ENCODE results near the gene DEPDC7.
A peak's percentile ranks its signal among the peaks of the same experiment; 100 is the strongest.
"Not testable (repeated sequence)": the region's sequence is repeated elsewhere in the genome, so short reads cannot be mapped to it uniquely, and the experiment has no call there.

Gene DEPDC7

DNA sequence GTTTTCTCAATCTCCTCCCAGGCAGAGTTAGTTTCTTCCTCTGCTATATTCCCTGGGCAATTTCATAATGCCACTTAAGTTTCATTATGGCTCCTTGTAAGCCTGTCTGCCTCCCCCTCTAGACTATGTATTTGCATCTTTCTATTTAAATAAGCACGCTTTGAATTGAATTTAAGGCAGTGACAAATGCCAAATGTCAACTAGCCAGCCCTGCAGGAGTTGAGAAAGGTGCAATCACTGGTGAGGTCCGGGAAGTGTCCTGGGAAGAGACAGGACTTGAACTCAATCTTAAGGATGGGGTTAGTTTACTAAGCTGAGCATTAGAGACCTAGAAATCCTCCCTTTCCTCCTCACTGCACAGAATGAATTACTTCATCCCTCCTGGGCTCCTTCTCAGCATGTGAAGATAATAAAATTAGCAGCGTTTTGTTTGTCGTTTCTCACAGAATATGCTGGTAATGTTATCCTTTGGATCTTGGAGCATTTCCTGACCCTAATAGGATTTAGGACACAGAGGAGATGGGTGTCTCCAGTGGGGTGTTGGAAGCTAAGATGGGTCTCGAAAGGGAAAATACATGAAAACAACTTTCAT lies 25.3 kb downstream of the DEPDC7 start:
- Histone ChIP-seq H3K9ac (ENCODE audit: low read length in 2 of 2) (peak overlapping the region; percentile 74 to 96), H3K27me3 (ENCODE audit: control insufficient read depth in 1 of 2, insufficient read depth in 2 of 2, low read length in 2 of 2) (no peaks in the 10 kb centered on the region), H3K4me1 (ENCODE audit: control insufficient read depth, insufficient read depth, low read length) (peaks cover 10% of the 10 kb centered on the region), H3K36me3 (ENCODE audit: control insufficient read depth in 2 of 2, insufficient read depth in 2 of 2, low read length in 2 of 2) (peaks cover 4 to 5% of the 10 kb centered on the region in 2 donors), H3K4me3 (ENCODE audit: low read length in 2 of 2) (peak overlapping the region; percentile 68 to 92), H3K9me3 (ENCODE audit: control insufficient read depth in 2 of 2, low read length in 2 of 2) (no peaks in the 10 kb centered on the region), H3K27ac (ENCODE audit: low read length) (peak overlapping the region; percentile 97)

DNA sequence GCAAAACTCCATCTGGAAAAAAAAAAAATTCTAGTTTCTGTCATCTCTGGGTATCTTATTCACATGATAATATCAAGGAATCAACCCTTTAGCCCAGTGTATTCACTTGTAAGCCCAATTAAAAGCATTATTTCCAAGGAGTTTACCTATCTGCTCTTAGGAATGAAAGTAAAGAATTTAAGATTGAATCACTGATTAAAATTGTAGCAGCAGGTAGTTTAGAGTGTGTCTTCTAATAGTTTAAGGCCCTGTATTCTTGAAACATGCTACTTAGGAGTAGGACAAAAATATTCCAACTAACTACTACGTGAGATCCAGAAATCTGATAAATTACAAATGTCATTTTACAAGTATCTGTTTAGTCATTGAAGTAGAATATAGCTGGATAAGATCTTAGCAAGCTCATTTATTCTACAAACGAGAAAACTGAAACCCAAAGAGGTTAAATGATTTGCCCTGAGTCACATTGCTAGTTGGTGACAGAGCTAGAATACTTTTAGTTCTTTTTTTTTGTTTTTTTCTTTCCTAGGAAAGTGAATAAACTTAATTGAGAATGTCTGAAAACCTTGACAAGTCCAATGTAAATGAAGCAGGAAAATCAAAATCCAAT lies 27.6 kb downstream of the DEPDC7 start:
- no peak overlapping the region for H3K4me3 ChIP-seq (ENCODE audit: low read length in 2 of 2)
- H3K27ac ChIP-seq (ENCODE audit: low read length): no peak overlapping the region
- H3K36me3 ChIP-seq (ENCODE audit: control insufficient read depth in 2 of 2, insufficient read depth in 2 of 2, low read length in 2 of 2): peaks cover 7 to 11% of the 10 kb centered on the region in 2 donors

DNA sequence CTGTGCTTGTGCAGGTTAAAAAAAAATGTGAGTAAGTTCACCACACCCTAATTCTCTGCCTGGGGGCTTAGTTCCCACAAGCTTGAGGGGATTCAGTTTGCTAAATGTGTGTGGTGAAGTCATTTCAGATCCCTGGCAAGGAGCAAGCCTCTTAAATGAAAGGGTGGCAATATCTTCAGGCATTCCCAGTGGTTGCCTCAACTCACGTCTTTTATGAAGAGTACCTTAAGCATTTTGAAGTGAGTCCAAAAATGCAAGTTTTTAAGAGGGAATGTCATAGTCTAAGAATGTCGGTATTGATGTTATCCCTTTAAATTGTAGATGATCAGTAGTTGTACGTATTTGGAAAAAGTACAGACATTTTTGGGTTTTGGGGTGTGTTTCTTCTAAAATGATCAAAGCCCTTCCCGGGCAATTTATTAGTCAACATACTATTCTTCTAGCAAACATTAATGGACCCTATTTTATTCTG lies 28.6 kb downstream of the DEPDC7 start:
- peaks cover 10% of the 10 kb centered on the region for H3K4me1 ChIP-seq (ENCODE audit: control insufficient read depth, insufficient read depth, low read length)
- H3K4me3 ChIP-seq (ENCODE audit: low read length in 2 of 2): no peak overlapping the region
- H3K36me3 ChIP-seq (ENCODE audit: control insufficient read depth in 2 of 2, insufficient read depth in 2 of 2, low read length in 2 of 2): peaks cover 7 to 12% of the 10 kb centered on the region in 2 donors
- no peaks in the 10 kb centered on the region for H3K9me3 ChIP-seq (ENCODE audit: control insufficient read depth in 2 of 2, low read length in 2 of 2)
- no peaks in the 10 kb centered on the region for H3K27me3 ChIP-seq (ENCODE audit: control insufficient read depth in 1 of 2, insufficient read depth in 2 of 2, low read length in 2 of 2)
- H3K9ac ChIP-seq (ENCODE audit: low read length in 2 of 2): no peak overlapping the region
- no peak overlapping the region for H3K27ac ChIP-seq (ENCODE audit: low read length)

More for the DNA sequence above, 27.6 kb downstream of the DEPDC7 start:
- no peaks in the 10 kb centered on the region for H3K27me3 ChIP-seq (ENCODE audit: control insufficient read depth in 1 of 2, insufficient read depth in 2 of 2, low read length in 2 of 2)
- H3K9ac ChIP-seq (ENCODE audit: low read length in 2 of 2): no peak overlapping the region
- peaks cover 10% of the 10 kb centered on the region for H3K4me1 ChIP-seq (ENCODE audit: control insufficient read depth, insufficient read depth, low read length)
- no peaks in the 10 kb centered on the region for H3K9me3 ChIP-seq (ENCODE audit: control insufficient read depth in 2 of 2, low read length in 2 of 2)

DNA sequence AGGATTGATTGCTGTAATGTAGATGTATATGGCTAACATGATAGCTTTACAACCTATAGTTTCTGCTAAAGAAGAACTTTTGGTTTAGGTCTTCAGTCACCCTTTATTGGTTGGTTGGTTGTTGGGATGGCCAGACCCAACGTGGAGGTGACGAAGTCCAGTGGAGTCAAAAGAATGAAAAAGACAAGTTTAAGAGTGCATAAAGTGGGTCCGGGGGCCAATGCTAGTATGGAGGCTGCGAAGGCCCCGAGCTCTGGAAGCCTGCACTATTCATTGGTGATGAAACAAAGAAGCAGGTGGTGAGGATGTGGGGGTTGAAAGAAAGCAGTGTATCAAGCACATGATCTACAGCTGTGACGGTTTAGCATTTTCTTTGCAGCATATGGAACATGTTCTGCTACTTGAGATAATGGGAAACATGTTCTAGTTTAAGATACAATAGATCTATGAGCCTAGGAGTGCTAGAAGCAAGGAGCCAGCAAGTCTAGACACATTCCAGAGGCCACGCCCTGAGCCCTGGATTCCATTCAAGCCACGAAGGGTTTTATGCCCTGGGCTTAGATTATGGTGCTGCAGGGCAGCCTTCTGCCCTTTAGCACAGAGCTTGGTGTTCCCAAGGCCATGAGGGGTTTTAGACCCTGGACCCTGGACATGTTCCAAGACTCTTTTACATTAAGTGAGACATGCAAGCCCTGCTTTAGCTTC lies 30.0 kb downstream of the DEPDC7 start:
- no peaks in the 10 kb centered on the region for H3K9me3 ChIP-seq (ENCODE audit: control insufficient read depth in 2 of 2, low read length in 2 of 2)
- H3K36me3 ChIP-seq (ENCODE audit: control insufficient read depth in 2 of 2, insufficient read depth in 2 of 2, low read length in 2 of 2): peaks cover 7 to 12% of the 10 kb centered on the region in 2 donors
- no peak overlapping the region for H3K27ac ChIP-seq (ENCODE audit: low read length)
- no peak overlapping the region for H3K4me3 ChIP-seq (ENCODE audit: low read length in 2 of 2)
- peaks cover 3% of the 10 kb centered on the region for H3K4me1 ChIP-seq (ENCODE audit: control insufficient read depth, insufficient read depth, low read length)
- no peaks in the 10 kb centered on the region for H3K27me3 ChIP-seq (ENCODE audit: control insufficient read depth in 1 of 2, insufficient read depth in 2 of 2, low read length in 2 of 2)
- H3K9ac ChIP-seq (ENCODE audit: low read length in 2 of 2): no peak overlapping the region

DNA sequence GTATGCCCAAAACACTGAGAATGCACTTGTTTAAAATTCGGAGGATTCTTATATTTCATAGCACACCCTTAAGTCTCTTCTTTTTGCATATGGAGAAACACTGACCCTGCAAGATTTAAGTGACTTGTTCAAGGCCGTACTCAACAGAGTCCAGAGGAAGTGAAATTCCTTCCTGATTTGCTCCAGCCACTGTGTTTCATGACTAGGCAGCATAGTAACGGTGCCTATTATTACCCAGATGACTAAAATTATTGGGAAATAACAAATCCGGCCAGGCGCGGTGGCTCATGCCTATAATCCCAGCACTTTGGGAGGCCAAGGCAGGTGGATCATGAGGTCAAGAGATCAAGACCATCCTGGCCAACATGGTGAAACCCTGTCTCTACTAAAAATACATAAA lies 33.0 kb downstream of the DEPDC7 start:
- H3K36me3 ChIP-seq (ENCODE audit: control insufficient read depth in 2 of 2, insufficient read depth in 2 of 2, low read length in 2 of 2): peaks cover 7 to 11% of the 10 kb centered on the region in 2 donors
- not testable (repeated sequence) for H3K4me1 ChIP-seq (ENCODE audit: control insufficient read depth, insufficient read depth, low read length); H3K9ac ChIP-seq (ENCODE audit: low read length in 2 of 2); H3K9me3 ChIP-seq (ENCODE audit: control insufficient read depth in 2 of 2, low read length in 2 of 2); H3K27ac ChIP-seq (ENCODE audit: low read length); H3K27me3 ChIP-seq (ENCODE audit: control insufficient read depth in 1 of 2, insufficient read depth in 2 of 2, low read length in 2 of 2); H3K4me3 ChIP-seq (ENCODE audit: low read length in 2 of 2)

DNA sequence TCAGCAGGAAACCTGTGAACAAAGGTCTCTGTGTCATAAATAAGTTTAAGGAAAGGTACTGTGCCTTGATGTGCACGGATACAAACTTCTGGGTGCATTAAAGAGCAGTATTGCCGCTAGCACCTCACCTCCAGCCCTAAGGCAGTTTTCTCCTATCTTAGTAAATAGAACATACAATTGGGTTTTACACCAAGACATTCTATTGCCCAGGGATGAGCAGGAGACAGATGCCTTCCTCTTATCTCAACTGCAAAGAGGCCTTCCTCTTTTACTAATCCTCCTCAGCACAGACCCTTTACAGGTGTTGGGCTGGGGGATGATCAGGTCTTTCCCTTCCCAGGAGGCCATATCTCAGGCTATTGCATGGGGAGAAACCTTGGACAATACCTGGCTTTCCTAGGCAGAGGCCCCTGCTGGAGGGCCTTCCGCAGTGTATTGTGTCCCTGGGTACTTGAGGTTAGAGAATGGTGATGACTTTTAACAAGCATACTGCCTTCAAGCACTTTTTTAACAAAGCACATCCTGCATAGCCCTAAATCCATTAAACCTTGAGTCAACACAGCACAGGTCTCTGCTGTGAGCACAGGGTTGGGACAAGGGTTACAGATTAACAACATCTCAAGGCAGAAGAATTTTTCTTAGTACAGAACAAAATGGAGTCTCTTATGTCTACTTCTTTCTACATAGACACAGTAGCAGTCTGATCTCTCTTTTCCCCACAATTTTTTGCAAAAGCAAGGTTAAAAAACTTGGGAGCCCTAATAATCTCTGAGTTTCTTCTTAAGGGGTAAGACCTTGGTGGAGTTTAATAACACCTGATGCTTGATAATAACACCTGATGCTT lies 34.1 kb downstream of the DEPDC7 start:
- not testable (repeated sequence) for H3K9me3 ChIP-seq (ENCODE audit: control insufficient read depth in 2 of 2, low read length in 2 of 2); H3K27ac ChIP-seq (ENCODE audit: low read length); H3K4me3 ChIP-seq (ENCODE audit: low read length in 2 of 2); H3K4me1 ChIP-seq (ENCODE audit: control insufficient read depth, insufficient read depth, low read length); H3K9ac ChIP-seq (ENCODE audit: low read length in 2 of 2); H3K36me3 ChIP-seq (ENCODE audit: control insufficient read depth in 2 of 2, insufficient read depth in 2 of 2, low read length in 2 of 2); H3K27me3 ChIP-seq (ENCODE audit: control insufficient read depth in 1 of 2, insufficient read depth in 2 of 2, low read length in 2 of 2)

DNA sequence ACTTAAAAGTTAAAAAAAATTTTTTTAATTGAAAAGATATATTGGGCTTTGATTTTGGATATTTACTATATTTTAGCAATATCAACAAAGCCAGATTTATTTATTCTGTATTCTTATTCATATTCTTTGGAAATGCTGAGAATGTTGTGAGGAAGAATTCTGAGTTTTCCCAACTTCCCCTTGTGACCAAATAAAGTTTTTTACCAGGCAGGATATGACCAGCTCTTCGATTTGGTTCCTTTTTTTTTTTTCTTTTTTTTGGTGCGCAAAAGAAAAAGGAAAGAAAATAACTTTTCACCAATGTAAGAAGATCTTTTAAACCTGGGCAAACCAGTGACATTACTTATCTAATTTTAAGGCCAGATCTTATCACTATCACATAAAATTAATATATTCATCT lies 36.6 kb downstream of the DEPDC7 start:
- Histone ChIP-seq H3K4me1 (ENCODE audit: control insufficient read depth, insufficient read depth, low read length) (no peaks in the 10 kb centered on the region), H3K27me3 (ENCODE audit: control insufficient read depth in 1 of 2, insufficient read depth in 2 of 2, low read length in 2 of 2) (no peaks in the 10 kb centered on the region), H3K27ac (ENCODE audit: low read length) (no peak overlapping the region), H3K9me3 (ENCODE audit: control insufficient read depth in 2 of 2, low read length in 2 of 2) (no peaks in the 10 kb centered on the region), H3K9ac (ENCODE audit: low read length in 2 of 2) (no peak overlapping the region), H3K36me3 (ENCODE audit: control insufficient read depth in 2 of 2, insufficient read depth in 2 of 2, low read length in 2 of 2) (peaks cover 4 to 18% of the 10 kb centered on the region in 2 donors), H3K4me3 (ENCODE audit: low read length in 2 of 2) (no peak overlapping the region)

DNA sequence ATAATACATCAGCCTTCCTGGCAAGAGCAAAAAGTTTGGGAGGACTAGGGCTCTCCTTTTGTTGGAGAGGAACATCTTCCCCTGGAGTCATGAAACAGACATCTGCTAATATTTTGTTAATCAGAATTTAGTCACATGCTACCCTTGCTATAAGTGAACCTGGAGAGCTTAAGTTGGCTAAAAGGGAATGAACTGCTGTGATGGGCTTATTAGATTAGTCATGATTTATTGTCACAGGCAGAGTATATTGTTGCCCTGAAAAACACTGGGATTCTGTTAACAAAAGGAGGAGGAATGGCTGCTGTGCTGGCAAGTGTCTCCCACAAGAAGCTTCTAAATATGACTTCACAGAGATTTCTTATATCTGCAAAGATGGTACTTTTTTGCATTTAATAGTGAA lies 39.7 kb downstream of the DEPDC7 start:
- Histone ChIP-seq H3K9me3 (ENCODE audit: control insufficient read depth in 2 of 2, low read length in 2 of 2) (no peaks in the 10 kb centered on the region), H3K9ac (ENCODE audit: low read length in 2 of 2) (no peak overlapping the region), H3K27ac (ENCODE audit: low read length) (no peak overlapping the region), H3K36me3 (ENCODE audit: control insufficient read depth in 2 of 2, insufficient read depth in 2 of 2, low read length in 2 of 2) (peaks cover 10 to 29% of the 10 kb centered on the region in 2 donors), H3K4me3 (ENCODE audit: low read length in 2 of 2) (no peak overlapping the region), H3K27me3 (ENCODE audit: control insufficient read depth in 1 of 2, insufficient read depth in 2 of 2, low read length in 2 of 2) (no peaks in the 10 kb centered on the region), H3K4me1 (ENCODE audit: control insufficient read depth, insufficient read depth, low read length) (peaks cover 1% of the 10 kb centered on the region)

DNA sequence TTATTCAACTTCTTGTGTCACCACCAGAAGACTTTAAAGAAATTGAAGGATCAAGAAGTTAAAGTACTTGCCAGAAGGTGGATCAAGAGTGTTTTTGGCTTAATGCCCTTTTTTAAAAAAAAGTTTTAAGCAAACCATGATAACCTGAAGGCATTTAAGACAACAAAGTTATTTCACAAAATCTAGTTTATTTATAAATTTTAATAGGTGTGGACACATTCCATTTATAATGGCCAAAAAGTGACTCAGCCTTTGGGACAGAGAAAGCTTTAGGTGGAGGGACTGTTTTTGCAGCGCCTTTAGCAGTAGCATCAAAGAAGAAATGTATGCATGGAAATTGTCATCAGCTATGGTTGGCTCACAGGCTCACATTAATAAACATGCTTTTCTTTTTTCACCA lies 41.6 kb downstream of the DEPDC7 start:
- Histone ChIP-seq H3K9me3 (ENCODE audit: control insufficient read depth in 2 of 2, low read length in 2 of 2) (no peaks in the 10 kb centered on the region), H3K36me3 (ENCODE audit: control insufficient read depth in 2 of 2, insufficient read depth in 2 of 2, low read length in 2 of 2) (peaks cover 13 to 29% of the 10 kb centered on the region in 2 donors), H3K4me3 (ENCODE audit: low read length in 2 of 2) (no peak overlapping the region), H3K27ac (ENCODE audit: low read length) (no peak overlapping the region), H3K9ac (ENCODE audit: low read length in 2 of 2) (no peak overlapping the region), H3K4me1 (ENCODE audit: control insufficient read depth, insufficient read depth, low read length) (peaks cover 12% of the 10 kb centered on the region), H3K27me3 (ENCODE audit: control insufficient read depth in 1 of 2, insufficient read depth in 2 of 2, low read length in 2 of 2) (no peaks in the 10 kb centered on the region)

DNA sequence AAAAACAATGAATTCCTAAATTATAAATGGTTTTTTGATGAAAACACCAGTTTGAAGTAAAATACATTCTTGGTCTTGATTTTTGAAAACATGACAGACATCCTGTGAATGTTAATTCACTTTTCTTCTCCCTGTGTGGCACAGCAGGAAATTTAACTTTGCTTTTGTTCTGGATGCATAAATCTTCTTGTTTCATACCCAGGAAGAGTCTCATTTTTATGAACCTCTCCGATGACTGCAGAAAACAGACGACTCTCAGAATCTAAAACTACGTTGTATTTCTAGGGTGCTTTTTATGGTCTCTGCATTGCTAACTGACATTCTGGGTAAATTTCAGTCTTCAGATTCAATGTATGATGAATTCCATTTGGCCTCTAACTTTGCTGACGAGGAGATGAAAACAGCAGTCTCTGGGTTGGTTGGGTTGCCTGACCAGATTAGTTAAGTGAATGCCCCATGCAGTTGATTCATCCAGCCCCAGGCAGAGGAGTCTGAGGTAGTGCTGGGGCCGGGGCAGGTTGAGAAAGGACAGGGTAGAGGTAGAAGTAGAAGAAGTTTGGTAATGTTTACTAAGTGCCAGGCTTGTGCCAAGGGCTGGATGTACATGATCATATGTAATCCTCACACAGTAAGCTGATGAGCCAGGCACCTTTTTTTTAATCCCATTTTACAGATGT lies 43.8 kb downstream of the DEPDC7 start:
- H3K4me1 ChIP-seq (ENCODE audit: control insufficient read depth, insufficient read depth, low read length): peaks cover 25% of the 10 kb centered on the region

More for the DNA sequence above, 43.8 kb downstream of the DEPDC7 start:
- peaks cover 13 to 29% of the 10 kb centered on the region in 2 donors for H3K36me3 ChIP-seq (ENCODE audit: control insufficient read depth in 2 of 2, insufficient read depth in 2 of 2, low read length in 2 of 2)
- peak overlapping the region; percentile 90 for H3K27ac ChIP-seq (ENCODE audit: low read length)
- no peak overlapping the region for H3K4me3 ChIP-seq (ENCODE audit: low read length in 2 of 2)
- no peaks in the 10 kb centered on the region for H3K9me3 ChIP-seq (ENCODE audit: control insufficient read depth in 2 of 2, low read length in 2 of 2)
- H3K27me3 ChIP-seq (ENCODE audit: control insufficient read depth in 1 of 2, insufficient read depth in 2 of 2, low read length in 2 of 2): no peaks in the 10 kb centered on the region
- no peak overlapping the region for H3K9ac ChIP-seq (ENCODE audit: low read length in 2 of 2)

All from stomach smooth muscle (tissue), 2 donors.